ENCODE measurements around the gene PES1. TPM values are rescaled to one million over a fixed set of nuclear protein-coding genes. Genes with fewer than 3 reads are reported as not detected.
"Not testable (repeated sequence)": the region's sequence is repeated elsewhere in the genome, so short reads cannot be mapped to it uniquely, and the experiment has no call there.

Gene PES1
- total RNA-seq, 1 donor from 2014 or later: 108 TPM

DNA sequence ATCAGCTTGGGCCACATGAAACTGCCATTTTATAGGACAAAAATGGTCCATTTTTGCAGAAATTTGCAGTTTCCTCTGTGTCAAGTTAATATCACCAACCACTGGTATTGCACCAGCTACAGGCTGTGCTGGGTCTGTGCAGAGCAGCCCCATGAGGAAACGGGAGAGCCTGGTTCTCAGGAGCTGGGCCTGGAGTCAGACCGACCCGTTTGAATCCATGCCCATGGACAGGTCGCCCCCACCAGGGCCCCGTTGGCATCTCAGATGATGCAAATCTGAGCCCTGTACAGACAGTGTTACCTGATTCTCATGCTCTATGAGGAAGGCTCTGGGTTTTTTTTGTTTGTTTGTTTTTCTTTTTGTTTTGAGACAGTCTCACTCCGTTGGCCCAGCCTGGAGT is 35.3 kb downstream of the PES1 start:
- no peaks in the 10 kb centered on the region for H3K36me3 ChIP-seq (ENCODE audit: control insufficient read depth, insufficient read depth, low read length)
- DNase-seq (ENCODE audit: low read depth): no peak
- H3K4me3 ChIP-seq (ENCODE audit: low read depth, low read length): no peak overlapping the region
- TF ChIP-seq, protein P1, sequence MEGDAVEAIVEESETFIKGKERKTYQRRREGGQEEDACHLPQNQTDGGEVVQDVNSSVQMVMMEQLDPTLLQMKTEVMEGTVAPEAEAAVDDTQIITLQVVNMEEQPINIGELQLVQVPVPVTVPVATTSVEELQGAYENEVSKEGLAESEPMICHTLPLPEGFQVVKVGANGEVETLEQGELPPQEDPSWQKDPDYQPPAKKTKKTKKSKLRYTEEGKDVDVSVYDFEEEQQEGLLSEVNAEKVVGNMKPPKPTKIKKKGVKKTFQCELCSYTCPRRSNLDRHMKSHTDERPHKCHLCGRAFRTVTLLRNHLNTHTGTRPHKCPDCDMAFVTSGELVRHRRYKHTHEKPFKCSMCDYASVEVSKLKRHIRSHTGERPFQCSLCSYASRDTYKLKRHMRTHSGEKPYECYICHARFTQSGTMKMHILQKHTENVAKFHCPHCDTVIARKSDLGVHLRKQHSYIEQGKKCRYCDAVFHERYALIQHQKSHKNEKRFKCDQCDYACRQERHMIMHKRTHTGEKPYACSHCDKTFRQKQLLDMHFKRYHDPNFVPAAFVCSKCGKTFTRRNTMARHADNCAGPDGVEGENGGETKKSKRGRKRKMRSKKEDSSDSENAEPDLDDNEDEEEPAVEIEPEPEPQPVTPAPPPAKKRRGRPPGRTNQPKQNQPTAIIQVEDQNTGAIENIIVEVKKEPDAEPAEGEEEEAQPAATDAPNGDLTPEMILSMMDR (IDR thresholded peaks at IDR 0.05; ENCODE audit: insufficient read depth, low read length, severe bottlenecking): peak; percentile 3
- no peaks in the 10 kb centered on the region for H3K27me3 ChIP-seq (ENCODE audit: control insufficient read depth, insufficient read depth, low read length)
- no peak for FAIRE-seq

DNA sequence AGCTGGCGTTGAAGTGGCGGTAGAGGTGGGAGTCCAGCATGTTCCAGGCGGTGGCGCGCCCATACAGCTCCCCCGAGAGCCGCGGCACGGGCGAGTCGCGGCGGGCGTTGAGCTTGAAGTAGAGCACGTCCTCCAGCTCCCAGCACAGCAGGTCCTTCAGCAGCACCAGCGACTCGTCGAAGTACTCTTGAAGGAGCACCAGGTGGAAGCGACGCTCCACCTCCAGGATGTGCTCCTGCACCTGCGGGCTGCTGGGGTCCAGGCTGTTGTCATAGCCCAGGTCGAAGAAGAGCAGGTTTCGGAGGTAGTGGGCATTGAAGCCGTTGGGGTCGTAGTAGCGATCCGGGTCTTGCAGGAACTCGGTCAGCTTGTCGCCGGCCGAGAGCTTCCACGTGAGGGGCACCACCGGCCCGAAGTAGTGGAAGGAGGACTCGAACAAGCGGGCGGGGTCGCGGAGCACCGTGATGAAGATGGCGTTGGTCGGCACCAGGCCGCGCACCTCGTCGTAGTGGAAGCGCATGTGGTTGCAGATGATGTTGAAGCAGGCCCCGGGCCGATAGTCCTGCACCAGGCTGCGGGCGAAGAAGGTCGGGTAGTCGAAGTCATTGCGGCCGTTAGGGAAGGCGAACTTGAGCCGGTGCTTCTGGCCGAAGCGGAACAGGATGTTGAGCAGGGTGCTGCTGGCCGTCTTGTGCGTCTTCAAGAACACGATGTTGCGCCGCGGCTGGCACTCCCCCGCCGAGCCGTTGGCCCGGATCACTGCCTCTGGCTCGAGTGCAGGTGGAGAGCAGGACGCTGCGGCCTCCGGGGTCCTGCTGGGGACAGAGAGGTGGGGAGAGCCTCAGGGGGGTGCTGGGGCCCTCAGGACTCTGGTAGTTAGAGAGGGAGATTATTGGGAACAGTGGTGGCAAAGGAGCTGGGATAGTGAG is 36.2 kb downstream of the PES1 start:
- Histone ChIP-seq H3K27me3 (ENCODE audit: control insufficient read depth, insufficient read depth, low read length) (no peaks in the 10 kb centered on the region), H3K36me3 (ENCODE audit: control insufficient read depth, insufficient read depth, low read length) (no peaks in the 10 kb centered on the region), H3K4me3 (ENCODE audit: low read depth, low read length) (no peak overlapping the region)
- FAIRE-seq (no peak), DNase-seq (ENCODE audit: low read depth) (no peak)
- TF ChIP-seq, protein P1 (IDR thresholded peaks at IDR 0.05; ENCODE audit: insufficient read depth, low read length, severe bottlenecking): no peak

DNA sequence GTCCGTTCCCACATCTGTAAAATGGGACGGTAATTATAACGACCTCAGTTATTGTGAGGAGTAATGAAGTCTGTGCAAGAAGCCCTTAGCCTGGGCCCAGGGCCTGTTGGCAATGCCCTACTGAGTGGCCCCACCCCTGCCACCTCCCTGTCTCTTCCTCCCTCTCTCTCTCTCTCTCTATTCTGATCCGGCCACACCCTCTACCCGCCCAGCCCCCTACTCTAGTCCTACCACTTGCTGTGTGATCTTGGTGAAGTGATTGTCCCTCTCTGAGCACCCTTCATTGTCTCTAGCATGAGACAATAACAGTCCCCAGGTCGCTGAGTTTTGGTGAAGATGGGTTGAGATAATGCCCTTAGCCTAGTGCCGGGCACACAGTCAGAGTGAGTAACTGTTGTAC is 37.7 kb downstream of the PES1 start:
- no peak overlapping the region for H3K4me3 ChIP-seq (ENCODE audit: low read depth, low read length)
- FAIRE-seq: no peak
- DNase-seq (ENCODE audit: low read depth): no peak
- TF ChIP-seq, protein P1 (IDR thresholded peaks at IDR 0.05; ENCODE audit: insufficient read depth, low read length, severe bottlenecking): no peak
- no peaks in the 10 kb centered on the region for H3K36me3 ChIP-seq (ENCODE audit: control insufficient read depth, insufficient read depth, low read length)
- H3K27me3 ChIP-seq (ENCODE audit: control insufficient read depth, insufficient read depth, low read length): no peaks in the 10 kb centered on the region

DNA sequence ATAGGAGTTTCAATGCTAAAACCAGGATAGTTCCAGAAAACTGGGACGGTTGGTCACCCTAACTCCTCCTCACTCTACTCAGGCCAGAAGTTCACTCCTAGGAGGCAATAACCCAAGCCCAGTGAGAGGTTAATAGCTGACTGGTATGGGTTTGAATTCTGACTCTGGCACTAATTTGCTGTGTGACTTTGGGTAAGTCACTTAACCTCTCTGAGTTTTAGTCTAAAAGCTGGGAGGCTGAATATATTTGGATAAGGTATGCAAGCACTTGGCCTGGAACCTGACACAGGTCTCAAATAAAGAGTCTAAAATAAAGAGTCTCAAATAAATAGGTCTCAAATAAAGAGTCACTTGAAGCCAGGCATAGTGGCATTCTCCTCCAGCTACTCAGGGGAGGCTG is 39.0 kb downstream of the PES1 start:
- TF ChIP-seq, protein P1 (IDR thresholded peaks at IDR 0.05; ENCODE audit: insufficient read depth, low read length, severe bottlenecking): no peak
- FAIRE-seq: no peak
- no peaks in the 10 kb centered on the region for H3K36me3 ChIP-seq (ENCODE audit: control insufficient read depth, insufficient read depth, low read length)
- DNase-seq (ENCODE audit: low read depth): no peak
- H3K4me3 ChIP-seq (ENCODE audit: low read depth, low read length): no peak overlapping the region
- no peaks in the 10 kb centered on the region for H3K27me3 ChIP-seq (ENCODE audit: control insufficient read depth, insufficient read depth, low read length)

DNA sequence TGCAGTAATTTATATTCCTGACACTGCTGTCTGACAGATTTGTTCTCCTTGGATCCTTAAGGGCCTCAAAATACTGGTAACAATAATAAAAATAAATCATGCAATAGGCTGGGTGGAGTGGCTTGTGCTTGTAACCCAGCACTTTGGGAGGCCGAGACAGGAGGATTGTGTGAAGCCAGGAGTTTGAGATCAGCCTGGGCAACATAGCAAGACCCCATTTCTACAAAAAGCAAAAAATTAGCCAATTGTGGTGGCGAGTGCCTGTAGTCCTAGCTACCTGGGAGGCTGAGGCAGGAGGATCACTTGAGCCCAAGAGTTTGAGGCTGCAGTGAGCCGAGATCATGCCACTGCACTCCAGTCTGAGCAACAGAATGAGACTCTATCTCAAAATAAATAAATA is 39.9 kb downstream of the PES1 start:
- not testable (repeated sequence) for FAIRE-seq; H3K36me3 ChIP-seq (ENCODE audit: control insufficient read depth, insufficient read depth, low read length); H3K27me3 ChIP-seq (ENCODE audit: control insufficient read depth, insufficient read depth, low read length); DNase-seq (ENCODE audit: low read depth); H3K4me3 ChIP-seq (ENCODE audit: low read depth, low read length)

DNA sequence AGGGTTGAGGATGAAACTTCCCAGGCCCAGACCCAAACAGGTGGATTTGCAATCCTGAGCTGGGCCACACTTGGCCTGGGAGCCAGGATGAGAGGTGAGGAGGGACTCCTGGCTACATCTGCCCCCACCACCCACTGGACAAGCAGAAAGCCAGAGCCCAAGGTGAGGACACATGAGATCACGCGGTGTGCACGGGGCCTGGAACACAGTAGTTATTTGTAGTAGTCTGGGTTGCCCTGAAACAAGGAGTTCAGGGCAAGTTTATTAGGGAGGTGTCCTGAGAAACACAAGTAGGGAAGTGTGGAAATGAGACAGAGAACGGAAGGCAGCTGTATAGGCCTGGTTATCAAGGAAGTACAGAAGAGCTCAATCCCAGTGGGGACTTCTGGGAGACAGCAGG is 44.5 kb downstream of the PES1 start:
- peaks cover 3% of the 10 kb centered on the region for H3K27me3 ChIP-seq (ENCODE audit: control insufficient read depth, insufficient read depth, low read length)
- DNase-seq (ENCODE audit: low read depth) (no peak), FAIRE-seq (peak; percentile 62)
- H3K36me3 ChIP-seq (ENCODE audit: control insufficient read depth, insufficient read depth, low read length): no peaks in the 10 kb centered on the region
- TF ChIP-seq, protein P1 (IDR thresholded peaks at IDR 0.05; ENCODE audit: insufficient read depth, low read length, severe bottlenecking): no peak
- no peak overlapping the region for H3K4me3 ChIP-seq (ENCODE audit: low read depth, low read length)
